ENCODE measurements around the gene STK24. TPM values are rescaled to one million over a fixed set of nuclear protein-coding genes. Genes with fewer than 3 reads are reported as not detected.
A peak's percentile ranks its signal among the peaks of the same experiment; 100 is the strongest.

The STK24 gene
- total and polyA plus RNA-seq, 10 of the 15 experiments (the other 5 are each of a cell fraction or from before 2014, with no cell fraction given): 7.5 to 115 (median 52.9) TPM

GRCh38 chr13:98489446-98490194 is 87.3 kb downstream of the STK24 start:
- SMC1A ChIA-PET (ENCODE audit: uncharacterized antibody, unreplicated experiment): interaction anchor here (0.8 to 5.4 kb wide), 7 partner anchors 11 to 164 kb away, joined by 3 to 28 read pairs (median 6); no protein-coding TSS in a partner anchor
- intact Hi-C loops (cut with micrococcal nuclease; ENCODE audit: unreplicated experiment) (no loop called here), in situ Hi-C loops (cut with MboI) (no loop called here)
- WGBS (ENCODE audit: insufficient coverage, insufficient replicate concordance, low lambda C conversion rate, missing lambda C conversion rate): 70% methylated on average over 7 of the region's 8 CpGs
- Histone ChIP-seq H2AFZ (ENCODE audit: control insufficient read depth, low read depth, low read length) (no peak overlapping the region), H3K79me2 (ENCODE audit: control insufficient read depth, insufficient read depth, low read length) (peaks cover 74% of the 10 kb centered on the region), H3K4me2 (ENCODE audit: control insufficient read depth, insufficient read depth) (peak overlapping the region; percentile 86), H3K27ac (ENCODE audit: control insufficient read depth, insufficient read depth) (peak overlapping the region; percentile 70), H3K36me3 (ENCODE audit: control insufficient read depth in 2 of 2, insufficient read depth in 2 of 2, low read length in 1 of 2) (peaks cover 4 to 7% of the 10 kb centered on the region in 2 experiments; a peak in 3 of 4 replicates), H3K27me3 (replicated peaks in 1 of 2; ENCODE audit: control insufficient read depth in 2 of 2, insufficient read depth in 2 of 2, low read length in 1 of 2) (no peaks in the 10 kb centered on the region), H3K4me1 (ENCODE audit: control insufficient read depth, insufficient read depth, low read length) (peaks cover 55% of the 10 kb centered on the region), H3K9ac (ENCODE audit: control insufficient read depth, insufficient read depth, low read length) (no peak overlapping the region), H4K20me1 (ENCODE audit: control insufficient read depth, insufficient read depth) (peaks cover 3% of the 10 kb centered on the region; the same call in 1 of the 2 replicates), H3K4me3 (peak overlapping the region; percentile 13; the same call in 1 of the 2 replicates), H3K9me3 (replicated peaks; ENCODE audit: control insufficient read depth, insufficient read depth, low read length) (no peaks in the 10 kb centered on the region)
- ATAC-seq: peak; percentile 17
- no TSS peak for BruUV-seq (replicated peaks)
- no peak for FAIRE-seq
- POLR2A ChIA-PET: interaction anchor here (0.8 to 2.3 kb wide), 4 partner anchors 8 to 11 kb away, joined by 4 to 9 read pairs (median 4); no protein-coding TSS in a partner anchor
- RAD21 ChIA-PET (ENCODE audit: unreplicated experiment): interaction anchor here (1.5 to 4.0 kb wide), 3 partner anchors 11 to 184 kb away, joined by 3 to 21 read pairs (median 9); no protein-coding TSS in a partner anchor
- no peak for TF ChIP-seq BMI1 (IDR thresholded peaks at IDR 0.05; ENCODE audit: borderline replicate concordance)
- CTCF ChIA-PET: interaction anchor here (0.7 to 4.2 kb wide), 2 partner anchors 32 to 164 kb away, joined by 3 to 31 read pairs; no protein-coding TSS in a partner anchor
- DNase-seq (ENCODE audit: low read depth, low spot score): no peak

GRCh38 chr13:98488736-98489135 is 88.2 kb downstream of the STK24 start:
- peaks cover 4 to 6% of the 10 kb centered on the region in 2 experiments; a peak in 3 of 4 replicates for H3K36me3 ChIP-seq (ENCODE audit: control insufficient read depth in 2 of 2, insufficient read depth in 2 of 2, low read length in 1 of 2)
- intact Hi-C loops (cut with micrococcal nuclease; ENCODE audit: unreplicated experiment): no loop called here
- H3K4me2 ChIP-seq (ENCODE audit: control insufficient read depth, insufficient read depth): peak overlapping the region; percentile 86
- in situ Hi-C loops (cut with MboI): no loop called here
- no TSS peak for BruUV-seq (replicated peaks)
- FAIRE-seq (peak; percentile 62), DNase-seq (ENCODE audit: low read depth, low spot score) (peak; percentile 55), ATAC-seq (peak; percentile 63)
- H3K4me3 ChIP-seq: peak overlapping the region; percentile 13; the same call in 1 of the 2 replicates
- SMC1A ChIA-PET (ENCODE audit: uncharacterized antibody, unreplicated experiment): interaction anchor here (1.2 to 5.4 kb wide), 8 partner anchors 11 to 165 kb away, joined by 3 to 36 read pairs (median 14); no protein-coding TSS in a partner anchor
- H3K27me3 ChIP-seq (replicated peaks in 1 of 2; ENCODE audit: control insufficient read depth in 2 of 2, insufficient read depth in 2 of 2, low read length in 1 of 2): no peaks in the 10 kb centered on the region
- H3K9ac ChIP-seq (ENCODE audit: control insufficient read depth, insufficient read depth, low read length): no peak overlapping the region
- H4K20me1 ChIP-seq (ENCODE audit: control insufficient read depth, insufficient read depth): peaks cover 3% of the 10 kb centered on the region; the same call in 1 of the 2 replicates
- CTCF ChIA-PET: interaction anchor here (0.7 to 4.2 kb wide), 4 partner anchors 11 to 165 kb away, joined by 3 to 31 read pairs (median 6); no protein-coding TSS in a partner anchor
- 0 out of 2 replicates have a peak, but pooled peaks have one; percentile 31 for TF ChIP-seq RUNX3 (IDR thresholded peaks at IDR 0.05; ENCODE audit: low read length)
- TF ChIP-seq TCF12 (IDR thresholded peaks at IDR 0.05; ENCODE audit: low read depth, low read length): 0 out of 2 replicates have a peak, but pooled peaks have one; percentile 21
- no peak for TF ChIP-seq MLLT1 (IDR thresholded peaks at IDR 0.05)
- TF ChIP-seq PAX5 (IDR thresholded peaks at IDR 0.05; ENCODE audit: borderline replicate concordance, low read depth, low read length): 0 out of 2 replicates have a peak, but pooled peaks have one; percentile 41
- 0 out of 2 replicates have a peak, but pooled peaks have one; percentile 27 for TF ChIP-seq ZNF384 (IDR thresholded peaks at IDR 0.05; ENCODE audit: borderline replicate concordance, low read depth, low read length)
- TF ChIP-seq ETV6 (conservative IDR thresholded peaks at IDR 0.05 in 1 of 2, IDR thresholded peaks at IDR 0.05 in 1 of 2; ENCODE audit: borderline replicate concordance in 1 of 2, low read depth in 1 of 2): peak in 1 of 2 experiments; percentile 77; a peak in 2 of 4 replicates
- no peak for TF ChIP-seq STAT1 (conservative IDR thresholded peaks at IDR 0.05)
- TF ChIP-seq CREM (IDR thresholded peaks at IDR 0.05; ENCODE audit: low read depth): peak; percentile 32; the same call in 1 of the 2 replicates
- no peak overlapping the region for H2AFZ ChIP-seq (ENCODE audit: control insufficient read depth, low read depth, low read length)
- POLR2A ChIA-PET: interaction anchor here (1.0 to 2.3 kb wide), 3 partner anchors 10 to 164 kb away, joined by 4 to 9 read pairs (median 5); no protein-coding TSS in a partner anchor
- no peaks in the 10 kb centered on the region for H3K9me3 ChIP-seq (replicated peaks; ENCODE audit: control insufficient read depth, insufficient read depth, low read length)
- H3K4me1 ChIP-seq (ENCODE audit: control insufficient read depth, insufficient read depth, low read length): peaks cover 63% of the 10 kb centered on the region
- peaks cover 82% of the 10 kb centered on the region for H3K79me2 ChIP-seq (ENCODE audit: control insufficient read depth, insufficient read depth, low read length)
- RAD21 ChIA-PET (ENCODE audit: unreplicated experiment): interaction anchor here (1.1 to 4.0 kb wide), 10 partner anchors 12 to 184 kb away, joined by 3 to 21 read pairs (median 6); partner anchors contain the start of gene STK24
- H3K27ac ChIP-seq (ENCODE audit: control insufficient read depth, insufficient read depth): peak overlapping the region; percentile 70
- WGBS (ENCODE audit: insufficient coverage, insufficient replicate concordance, low lambda C conversion rate, missing lambda C conversion rate): 27% methylated on average over 11 of the region's 11 CpGs
